Breast epithelium (tissue), 3 donors: ENCODE results near the gene CAMK1G.

Source experiments
- POLR2A ChIP-seq: fragments of 450-650 bp; IDR thresholded peaks from one replicate; pipeline ENCODE4 v1.6.1; 2016; ENCODE audit warnings: antibody characterized with exemption, mild to moderate bottlenecking, moderate library complexity
- TF ChIP-seq, protein P1 (sequence below), 3 donors: fragments of 450-650 bp; IDR thresholded peaks; one replicate each; pipeline ENCODE4 v1.5.1; 2016 to 2017; ENCODE audit warnings: antibody characterized with exemption in 3 of 3, mild to moderate bottlenecking in 3 of 3, moderate library complexity in 3 of 3

DNA sequence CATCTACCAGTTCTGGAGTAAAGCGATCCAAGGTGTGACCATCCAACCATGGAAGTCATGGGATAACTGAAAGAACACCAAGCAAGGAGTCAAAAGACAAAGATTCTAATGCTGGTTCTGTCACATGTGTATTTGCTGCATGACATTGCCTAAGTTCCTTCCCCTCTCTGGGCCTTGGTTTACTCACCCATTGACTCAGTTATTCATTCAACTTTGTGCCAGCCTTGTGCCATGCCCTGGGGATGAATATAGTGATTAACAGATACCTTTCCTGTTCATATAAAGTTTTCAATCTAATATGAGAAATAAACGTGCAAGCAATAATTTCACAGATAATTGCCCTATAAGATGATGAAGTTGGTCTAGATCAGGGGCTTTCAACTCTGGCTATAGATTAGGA lies 33.0 kb upstream of the CAMK1G start:
- TF ChIP-seq, protein P1, sequence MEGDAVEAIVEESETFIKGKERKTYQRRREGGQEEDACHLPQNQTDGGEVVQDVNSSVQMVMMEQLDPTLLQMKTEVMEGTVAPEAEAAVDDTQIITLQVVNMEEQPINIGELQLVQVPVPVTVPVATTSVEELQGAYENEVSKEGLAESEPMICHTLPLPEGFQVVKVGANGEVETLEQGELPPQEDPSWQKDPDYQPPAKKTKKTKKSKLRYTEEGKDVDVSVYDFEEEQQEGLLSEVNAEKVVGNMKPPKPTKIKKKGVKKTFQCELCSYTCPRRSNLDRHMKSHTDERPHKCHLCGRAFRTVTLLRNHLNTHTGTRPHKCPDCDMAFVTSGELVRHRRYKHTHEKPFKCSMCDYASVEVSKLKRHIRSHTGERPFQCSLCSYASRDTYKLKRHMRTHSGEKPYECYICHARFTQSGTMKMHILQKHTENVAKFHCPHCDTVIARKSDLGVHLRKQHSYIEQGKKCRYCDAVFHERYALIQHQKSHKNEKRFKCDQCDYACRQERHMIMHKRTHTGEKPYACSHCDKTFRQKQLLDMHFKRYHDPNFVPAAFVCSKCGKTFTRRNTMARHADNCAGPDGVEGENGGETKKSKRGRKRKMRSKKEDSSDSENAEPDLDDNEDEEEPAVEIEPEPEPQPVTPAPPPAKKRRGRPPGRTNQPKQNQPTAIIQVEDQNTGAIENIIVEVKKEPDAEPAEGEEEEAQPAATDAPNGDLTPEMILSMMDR (IDR thresholded peaks at IDR 0.05): no peak
- no peak for TF ChIP-seq POLR2A
